ENCODE measurements around the gene KLRG1. TPM values are rescaled to one million over a fixed set of nuclear protein-coding genes. Genes with fewer than 3 reads are reported as not detected.

KLRG1 gene
- total and polyA plus RNA-seq, 4 experiments from 2014 or later = 51.2 to 161 (median 77.4) TPM

DNA sequence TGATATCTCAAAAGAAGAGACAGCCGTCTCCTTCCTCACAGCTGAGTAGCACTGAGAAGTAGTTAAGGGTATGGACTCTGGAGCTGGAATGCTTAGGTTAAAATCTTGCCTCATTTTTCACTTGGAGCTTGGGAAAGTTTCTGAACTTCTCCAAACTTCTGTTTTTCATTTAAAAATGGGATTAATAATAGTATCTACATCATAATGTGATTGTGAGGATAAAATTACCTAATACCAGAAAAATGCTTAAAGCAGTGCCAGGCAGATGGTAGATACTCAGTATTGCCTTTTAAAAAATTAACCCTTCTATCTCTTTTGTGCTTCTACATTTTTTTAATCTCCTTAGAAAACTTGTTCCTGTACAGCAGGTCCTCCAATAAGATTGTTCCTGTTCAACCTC lies 63.3 kb downstream of the KLRG1 start:
- intact Hi-C loops (cut with micrococcal nuclease) = no loop called here
- POLR2A ChIA-PET (ENCODE audit: partially characterized antibody) = interaction anchor here (0.6 kb wide), 1 partner anchor 1726 kb away, joined by 6 read pairs; no protein-coding TSS in a partner anchor
- Histone ChIP-seq H3K4me1 (ENCODE audit: insufficient read depth, low read length) (peaks cover 10% of the 10 kb centered on the region), H3K27me3 (ENCODE audit: insufficient read depth, low read length) (no peaks in the 10 kb centered on the region), H3K4me3 (ENCODE audit: low read length in 2 of 2) (no peak overlapping the region), H3K9me3 (ENCODE audit: control insufficient read depth in 1 of 2, low read length in 2 of 2) (no peaks in the 10 kb centered on the region), H3K27ac (ENCODE audit: low read depth, low read length) (no peak overlapping the region), H3K36me3 (ENCODE audit: insufficient read depth, low read length) (no peaks in the 10 kb centered on the region)
- no peak for DNase-seq
- peaks cover 6 to 30% of the 10 kb centered on the region in 2 donors for H3K36me3 Mint-ChIP-seq
- H3K27me3 Mint-ChIP-seq = no peaks in the 10 kb centered on the region
- peaks cover 13 to 26% (median 20%) of the 10 kb centered on the region in 4 donors for H3K4me1 Mint-ChIP-seq
- H3K9me3 Mint-ChIP-seq = peaks cover 0 to 1% (median 0%) of the 10 kb centered on the region in 8 donors
- CTCF ChIA-PET (ENCODE audit: partially characterized antibody) = no interaction called here
- H3K4me3 Mint-ChIP-seq = no peak overlapping the region
- H3K27ac Mint-ChIP-seq = peak overlapping the region in 3 of 7 donors; percentile 22 to 71 (median 55)

Other genes starting within 250 kb of the KLRG1 start
- gene A2ML1, start 166.9 kb upstream of the KLRG1 start, total RNA-seq = not detected
- not detected for gene A2ML1, start 166.9 kb upstream of the KLRG1 start, polyA plus RNA-seq
- 10 to 100 TPM; 52.4 to 52.8 TPM for gene PHC1, start 75.0 kb upstream of the KLRG1 start, total RNA-seq
- 10 to 100 TPM; 22.3 to 28.1 TPM for gene PHC1, start 75.0 kb upstream of the KLRG1 start, polyA plus RNA-seq
- gene M6PR, start 39.9 kb upstream of the KLRG1 start, total RNA-seq = 100 to 1,000 TPM; 226 to 247 TPM
- gene M6PR, start 39.9 kb upstream of the KLRG1 start, polyA plus RNA-seq = 100 to 1,000 TPM; 363 to 502 TPM
- 1 to 10 TPM; 3.0 to 3.1 TPM for gene A2M, start 126.4 kb downstream of the KLRG1 start, total RNA-seq
- gene A2M, start 126.4 kb downstream of the KLRG1 start, polyA plus RNA-seq = 1 to 10 TPM in 1 of 2 donors, not detected in 1; 3.2 TPM
- not detected for gene PZP, start 218.8 kb downstream of the KLRG1 start, total RNA-seq
- under 1 TPM in 1 of 2 donors, not detected in 1; 0.32 TPM for gene PZP, start 218.8 kb downstream of the KLRG1 start, polyA plus RNA-seq